NT2/D1 (cell line): Measurements from ENCODE around the gene SMIM5.

Source experiments
- YY1 ChIP-seq: IDR thresholded peaks from 2 replicates; pipeline ENCODE4 v1.6.1; 2011; ENCODE audit not compliant: insufficient read length, insufficient read depth
- ZNF274 ChIP-seq: IDR thresholded peaks from 2 replicates; pipeline ENCODE4 v1.6.1; 2011; ENCODE audit warnings: mild to moderate bottlenecking, low read depth, low read length

DNA sequence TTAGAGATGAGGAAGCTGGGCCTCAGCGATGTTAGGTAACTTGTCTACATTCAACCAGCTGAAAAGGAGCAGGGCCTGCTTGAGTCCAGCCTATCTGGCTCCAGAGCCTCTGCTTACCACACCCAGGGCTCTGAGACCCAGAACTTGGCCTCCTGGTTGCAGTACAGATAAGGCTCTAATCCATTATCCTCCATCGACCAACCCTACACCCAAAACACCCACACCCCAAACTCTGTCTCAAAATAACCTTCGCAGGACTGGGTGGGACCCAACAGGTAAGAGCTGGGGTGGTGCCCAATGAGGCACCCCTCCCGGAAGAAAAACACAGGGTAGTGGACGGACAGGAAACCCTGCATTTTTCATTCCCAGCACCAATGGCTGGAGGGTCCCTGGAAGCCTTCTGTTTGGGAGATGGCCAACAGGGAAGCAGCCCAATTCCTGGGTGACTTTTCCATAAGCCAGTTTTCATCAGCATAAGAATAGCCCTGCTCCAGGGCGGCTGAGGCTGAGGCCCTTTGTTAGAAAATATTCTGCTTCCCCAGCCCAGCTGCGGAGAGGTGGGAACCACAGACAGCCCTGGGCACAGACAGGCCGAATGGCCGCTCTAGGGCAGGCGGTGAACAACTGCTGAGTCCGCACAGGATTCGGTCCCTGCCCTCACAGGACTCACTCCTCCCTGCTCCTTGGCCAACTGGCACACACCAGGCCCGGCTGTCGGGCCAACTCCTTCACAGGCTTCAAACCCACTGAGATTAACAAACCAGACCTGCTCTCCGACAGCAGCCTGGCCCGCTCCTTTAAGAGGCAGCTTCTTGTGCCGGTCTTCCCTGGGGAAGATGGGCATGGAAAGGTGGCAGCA lies 9.8 kb downstream of the SMIM5 start:
- no peak for TF ChIP-seq ZNF274
- no peak for TF ChIP-seq YY1
